Omental fat pad (tissue), 4 donors: Measurements from ENCODE around the gene COL4A3. TPM values are rescaled to one million over a fixed set of nuclear protein-coding genes. Genes with fewer than 3 reads are reported as not detected.

ENCODE experiments used
- ATAC-seq: fragments of 150-250 bp; one replicate; pipeline ENCODE4 v1.9.1; 2016; ENCODE audit warnings: mild to moderate bottlenecking, moderate library complexity; ENCODE audit not compliant: low FRiP score
- DNase-seq: peaks from one replicate; pipeline ENCODE4 v3.0.0-alpha.2; 2019; ENCODE audit warnings: low spot score
- total RNA-seq, 4 donors: library from RNA; depleted of rRNA; stranded (reverse); fragments of >200 nt; gene quantifications; one replicate each; pipeline ENCODE4 v1.1.0, GENCODE V29; 2016
- TF ChIP-seq, protein P1 (sequence below), 3 donors: fragments of 450-650 bp; IDR thresholded peaks; one replicate each; pipeline ENCODE4 v1.5.1; 2016 to 2017; ENCODE audit warnings: antibody characterized with exemption in 3 of 3, mild to moderate bottlenecking in 3 of 3, moderate library complexity in 2 of 3

The COL4A3 gene
- total RNA-seq, 4 donors from 2014 or later = 0.24 to 1.7 (median 0.37) TPM

DNA sequence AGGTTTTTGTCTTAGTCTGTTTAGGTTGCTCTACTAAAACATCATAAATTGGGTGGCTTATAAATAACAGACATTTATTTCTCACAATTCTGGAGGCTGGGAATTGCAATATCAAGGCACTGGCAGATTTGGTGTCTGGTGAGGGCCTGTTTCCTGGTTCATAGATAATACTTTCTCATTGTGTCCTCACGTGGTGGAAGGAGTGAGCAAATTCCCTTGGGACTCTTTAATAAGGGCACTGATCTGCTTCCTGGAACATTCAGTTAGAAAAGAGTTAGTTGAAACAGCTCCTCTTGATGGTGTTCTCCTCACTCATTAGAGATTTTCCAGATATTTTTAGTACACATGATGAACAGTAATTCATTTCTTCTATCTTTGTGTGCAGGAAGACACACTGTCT, 22.3 kb downstream of the COL4A3 start:
- no peak for ATAC-seq
- no peak for DNase-seq
- TF ChIP-seq, protein P1, sequence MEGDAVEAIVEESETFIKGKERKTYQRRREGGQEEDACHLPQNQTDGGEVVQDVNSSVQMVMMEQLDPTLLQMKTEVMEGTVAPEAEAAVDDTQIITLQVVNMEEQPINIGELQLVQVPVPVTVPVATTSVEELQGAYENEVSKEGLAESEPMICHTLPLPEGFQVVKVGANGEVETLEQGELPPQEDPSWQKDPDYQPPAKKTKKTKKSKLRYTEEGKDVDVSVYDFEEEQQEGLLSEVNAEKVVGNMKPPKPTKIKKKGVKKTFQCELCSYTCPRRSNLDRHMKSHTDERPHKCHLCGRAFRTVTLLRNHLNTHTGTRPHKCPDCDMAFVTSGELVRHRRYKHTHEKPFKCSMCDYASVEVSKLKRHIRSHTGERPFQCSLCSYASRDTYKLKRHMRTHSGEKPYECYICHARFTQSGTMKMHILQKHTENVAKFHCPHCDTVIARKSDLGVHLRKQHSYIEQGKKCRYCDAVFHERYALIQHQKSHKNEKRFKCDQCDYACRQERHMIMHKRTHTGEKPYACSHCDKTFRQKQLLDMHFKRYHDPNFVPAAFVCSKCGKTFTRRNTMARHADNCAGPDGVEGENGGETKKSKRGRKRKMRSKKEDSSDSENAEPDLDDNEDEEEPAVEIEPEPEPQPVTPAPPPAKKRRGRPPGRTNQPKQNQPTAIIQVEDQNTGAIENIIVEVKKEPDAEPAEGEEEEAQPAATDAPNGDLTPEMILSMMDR (IDR thresholded peaks at IDR 0.05) = no peak

DNA sequence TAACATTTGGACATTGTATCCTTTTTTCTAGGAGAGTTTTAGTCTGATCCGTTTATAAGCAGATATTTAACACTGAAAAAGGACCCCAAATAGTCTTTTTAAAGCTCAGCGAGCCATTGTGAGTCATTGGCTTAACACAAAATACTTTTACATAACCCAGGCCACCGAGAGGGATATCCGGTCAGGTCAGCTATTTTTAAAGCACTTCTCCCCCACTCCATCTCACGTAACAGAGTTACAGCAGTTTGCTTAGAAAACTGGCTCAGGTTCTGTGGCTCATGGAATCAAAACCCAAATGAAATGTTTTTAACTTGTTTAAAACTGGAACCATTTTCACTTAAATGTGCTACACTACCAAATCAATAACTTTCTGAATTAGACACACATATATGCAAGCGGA, 23.9 kb downstream of the COL4A3 start:
- DNase-seq = no peak
- TF ChIP-seq, protein P1 (IDR thresholded peaks at IDR 0.05) = no peak
- ATAC-seq = no peak

DNA sequence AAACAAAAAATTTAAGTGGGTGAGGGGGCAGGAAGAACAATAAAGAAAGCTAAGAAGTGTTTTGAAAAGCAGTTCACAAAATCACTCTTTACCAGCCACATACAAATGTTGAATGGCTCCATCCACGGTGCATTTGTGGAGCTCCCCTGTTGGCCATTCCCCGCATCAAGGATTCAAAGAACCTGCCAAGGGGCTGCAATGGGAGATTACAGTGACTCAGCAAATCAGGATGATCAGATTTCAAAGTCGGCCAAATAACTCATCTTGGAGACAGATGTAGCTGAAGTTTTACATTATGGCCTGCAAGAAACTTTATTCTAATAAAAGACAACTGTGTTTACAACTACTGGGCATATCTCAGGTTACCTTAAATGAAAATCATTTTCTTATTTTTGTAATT, 26.9 kb downstream of the COL4A3 start:
- ATAC-seq (no peak), DNase-seq (no peak)
- TF ChIP-seq, protein P1 (IDR thresholded peaks at IDR 0.05) = no peak

DNA sequence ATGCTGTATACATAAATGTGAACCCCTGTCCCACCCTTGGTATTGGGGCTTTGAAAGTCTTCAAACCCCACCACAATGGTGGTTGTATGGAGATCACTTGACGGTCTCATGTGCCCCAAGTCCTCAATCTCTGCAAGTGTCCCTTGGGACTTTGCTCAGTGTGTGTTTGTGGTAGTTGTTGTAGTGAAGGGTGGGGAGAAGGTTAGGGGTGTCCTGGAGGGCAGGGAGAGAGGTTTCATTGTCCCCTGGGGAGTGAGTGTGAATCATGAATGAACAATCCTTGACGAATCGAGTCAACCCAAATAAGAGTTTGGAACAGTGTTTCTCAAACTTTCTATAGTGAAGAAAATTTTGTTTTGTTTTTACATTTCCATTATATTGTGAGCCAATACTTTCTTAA, 28.1 kb downstream of the COL4A3 start:
- TF ChIP-seq, protein P1 (IDR thresholded peaks at IDR 0.05) = no peak
- ATAC-seq (no peak), DNase-seq (no peak)

DNA sequence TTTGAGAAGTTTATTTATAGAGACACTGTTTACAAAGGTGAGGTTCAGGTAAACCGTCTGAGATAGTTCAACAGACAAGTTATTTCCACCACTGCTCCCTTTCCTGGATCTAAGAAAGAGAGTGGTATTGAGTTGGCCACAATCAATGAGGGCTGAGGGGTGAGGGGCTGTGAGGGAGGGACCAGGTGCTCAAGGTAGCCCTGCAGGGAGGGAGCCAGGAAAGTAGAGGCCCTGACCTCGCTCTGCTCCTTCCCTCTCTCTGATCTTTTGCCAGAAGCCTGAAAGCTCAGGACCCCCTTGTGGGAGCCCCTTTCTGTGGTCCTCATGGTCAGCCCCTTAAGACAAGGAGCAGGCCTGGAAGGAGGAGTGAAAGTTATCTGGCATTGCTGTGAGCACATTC, 29.8 kb downstream of the COL4A3 start:
- DNase-seq (no peak), ATAC-seq (no peak)
- TF ChIP-seq, protein P1 (IDR thresholded peaks at IDR 0.05) = no peak

DNA sequence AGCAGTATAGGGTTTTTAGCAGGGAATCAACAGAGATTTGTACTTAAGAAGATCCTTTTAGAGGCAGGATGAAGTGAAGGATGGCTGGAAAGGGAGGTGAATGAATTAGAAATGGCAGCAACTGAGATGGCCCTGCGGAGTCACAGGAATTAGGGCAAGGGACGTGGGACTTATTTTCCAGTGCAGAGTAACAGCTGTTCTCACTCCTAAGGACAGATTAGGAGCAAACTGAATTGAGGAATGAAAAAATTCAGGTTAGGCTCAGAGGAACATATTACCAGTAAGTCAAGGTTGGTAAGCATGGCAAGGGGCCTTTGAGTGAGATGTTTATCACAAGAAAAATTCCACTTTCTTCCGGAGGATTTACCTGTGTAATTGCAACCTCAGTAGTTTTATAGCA, 34.4 kb downstream of the COL4A3 start:
- no peak for ATAC-seq
- no peak for DNase-seq
- TF ChIP-seq, protein P1 (IDR thresholded peaks at IDR 0.05) = no peak

DNA sequence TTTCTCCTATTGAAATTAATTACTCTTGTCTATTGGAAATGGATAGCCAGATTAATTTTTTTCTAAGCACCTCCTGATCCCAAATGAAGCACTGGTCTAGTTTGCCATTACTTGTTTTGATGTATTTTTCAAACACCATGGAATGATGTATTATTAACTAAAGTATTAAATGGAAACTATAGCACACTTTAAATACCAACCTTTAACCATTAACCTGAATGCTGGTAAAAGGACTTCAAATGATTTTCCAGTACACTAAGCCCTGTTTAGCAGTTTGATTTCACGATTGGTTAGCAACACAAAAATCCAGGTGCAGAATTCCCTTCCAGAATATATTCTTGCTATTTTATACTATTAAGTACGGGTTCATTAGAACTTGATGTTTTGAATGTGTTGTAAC, 37.3 kb downstream of the COL4A3 start:
- ATAC-seq (no peak), DNase-seq (no peak)

More for the DNA sequence above, 37.3 kb downstream of the COL4A3 start:
- TF ChIP-seq, protein P1 (IDR thresholded peaks at IDR 0.05) = no peak
